Measurements from ENCODE around the gene RIBC1.
"Not testable (repeated sequence)": the region's sequence is repeated elsewhere in the genome, so short reads cannot be mapped to it uniquely, and the experiment has no call there.

Gene RIBC1

GRCh38 chrX:53437206-53437605 is 14.5 kb downstream of the RIBC1 start:
- no peak for DNase-seq

- no peak for DNase-seq
These were observed 15.6 kb downstream of the RIBC1 start for GRCh38 chrX:53438174-53438831.

GRCh38 chrX:53438832-53439230 is 16.2 kb downstream of the RIBC1 start:
- no peak for DNase-seq

GRCh38 chrX:53440101-53440500 is 17.4 kb downstream of the RIBC1 start:
- DNase-seq: no peak

GRCh38 chrX:53440621-53441517 is 18.2 kb downstream of the RIBC1 start:
- DNase-seq: no peak

- peak; percentile 65 for DNase-seq
These were observed 19.1 kb downstream of the RIBC1 start for GRCh38 chrX:53441531-53442321.

GRCh38 chrX:53442322-53442631 is 19.6 kb downstream of the RIBC1 start:
- no peak for DNase-seq

- DNase-seq: no peak
These were observed 23.3 kb downstream of the RIBC1 start for GRCh38 chrX:53445977-53446376.

GRCh38 chrX:53447441-53447840 is 24.8 kb downstream of the RIBC1 start:
- DNase-seq: no peak

- no peak for DNase-seq
These were observed 27.0 kb downstream of the RIBC1 start for GRCh38 chrX:53449632-53450031.

- no peak for DNase-seq
These were observed 30.1 kb downstream of the RIBC1 start for GRCh38 chrX:53452812-53453211.

GRCh38 chrX:53456254-53456653 is 33.6 kb downstream of the RIBC1 start:
- no peak for DNase-seq

GRCh38 chrX:53458082-53458481 is 35.4 kb downstream of the RIBC1 start:
- DNase-seq: no peak

- not testable (repeated sequence) for DNase-seq
These were observed 46.0 kb downstream of the RIBC1 start for GRCh38 chrX:53468659-53469058.

GRCh38 chrX:53471346-53471745 is 48.7 kb downstream of the RIBC1 start:
- DNase-seq: no peak

- no peak for DNase-seq
These were observed 52.0 kb downstream of the RIBC1 start for GRCh38 chrX:53474707-53475106.

GRCh38 chrX:53476371-53476770 is 53.7 kb downstream of the RIBC1 start:
- DNase-seq: no peak

- no peak for DNase-seq
These were observed 56.6 kb downstream of the RIBC1 start for GRCh38 chrX:53479301-53479700.
